Lung microvascular endothelial cell (primary cell): ENCODE measurements around the gene ARHGEF17. TPM values are rescaled to one million over a fixed set of nuclear protein-coding genes. Genes with fewer than 3 reads are reported as not detected.

Experiments used
- DNase-seq, 2 donors: peaks; one replicate each; pipeline versions ENCODE4 v3.0.0 to v3.0.0-alpha.2; 2010; ENCODE audit warnings: low read depth in 2 of 2
- total RNA-seq: library from RNA; depleted of rRNA; stranded (reverse); fragments of >200 nt; gene quantifications from 2 replicates; pipeline ENCODE4 v1.2.1, GENCODE V29; 2014

The ARHGEF17 gene
- total RNA-seq, 1 donor from 2014 or later: 28.0 TPM

GRCh38 chr11:73314117-73314961 is 6.3 kb downstream of the ARHGEF17 start:
- DNase-seq: peak in 1 of 2 donors; percentile 35

DNA sequence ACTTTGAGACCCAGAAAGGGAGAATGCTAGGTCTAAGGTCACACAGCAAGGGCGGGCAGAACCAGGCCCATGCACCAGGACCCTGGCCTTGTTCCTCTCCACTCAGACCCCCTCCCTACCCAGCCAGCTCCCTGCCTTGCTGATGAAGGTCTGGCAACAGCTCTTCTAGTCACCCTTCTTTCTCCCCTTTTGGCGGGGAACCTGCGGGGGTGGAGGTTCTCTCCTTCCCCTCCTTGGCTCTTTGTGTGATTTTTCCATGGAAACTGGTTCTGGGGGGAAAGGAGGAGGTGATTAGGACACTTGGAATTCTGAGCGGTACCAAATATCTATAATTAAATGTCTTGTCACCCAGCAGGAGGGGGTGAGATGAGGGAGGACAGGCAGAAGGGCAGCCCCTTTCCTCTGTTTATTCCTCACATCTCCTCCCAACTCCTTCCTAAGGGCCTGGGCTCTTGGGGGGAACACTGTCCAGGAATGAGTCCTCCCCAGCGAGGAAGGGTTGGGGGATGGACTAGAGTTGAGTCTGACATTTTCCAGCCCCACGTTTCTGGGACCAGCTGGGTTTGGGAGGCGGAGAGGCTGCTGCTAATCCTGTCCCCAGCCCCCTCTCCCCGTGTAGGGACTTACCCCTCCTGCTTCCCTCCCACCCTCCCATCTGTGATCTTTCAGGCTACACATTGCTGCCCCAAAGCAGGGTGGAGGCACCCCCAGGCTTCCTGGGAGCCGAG is 7.4 kb downstream of the ARHGEF17 start:
- DNase-seq: no peak

- DNase-seq: no peak
Observed at GRCh38 chr11:73316422-73316821, 8.3 kb downstream of the ARHGEF17 start.

DNA sequence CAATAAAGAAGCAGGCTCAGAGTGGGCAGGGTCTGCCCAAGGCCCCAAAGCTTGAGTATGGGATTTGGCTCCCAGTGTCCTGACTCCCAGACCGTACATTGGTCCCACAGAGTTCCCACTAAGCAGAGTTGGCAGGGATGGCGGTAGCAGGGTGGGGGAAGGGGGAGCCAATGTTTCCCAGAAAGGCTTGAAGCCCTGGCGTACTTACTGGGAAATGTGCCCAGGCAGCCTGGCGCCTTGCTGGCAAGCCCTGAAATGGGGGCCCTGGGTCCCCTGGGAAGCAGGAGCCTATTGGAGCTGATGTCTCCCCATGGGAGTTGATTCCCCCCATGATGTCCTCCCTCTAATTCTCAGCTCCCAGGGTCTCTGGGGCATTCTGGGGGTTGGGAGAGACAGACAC is 9.3 kb downstream of the ARHGEF17 start:
- no peak for DNase-seq

DNA sequence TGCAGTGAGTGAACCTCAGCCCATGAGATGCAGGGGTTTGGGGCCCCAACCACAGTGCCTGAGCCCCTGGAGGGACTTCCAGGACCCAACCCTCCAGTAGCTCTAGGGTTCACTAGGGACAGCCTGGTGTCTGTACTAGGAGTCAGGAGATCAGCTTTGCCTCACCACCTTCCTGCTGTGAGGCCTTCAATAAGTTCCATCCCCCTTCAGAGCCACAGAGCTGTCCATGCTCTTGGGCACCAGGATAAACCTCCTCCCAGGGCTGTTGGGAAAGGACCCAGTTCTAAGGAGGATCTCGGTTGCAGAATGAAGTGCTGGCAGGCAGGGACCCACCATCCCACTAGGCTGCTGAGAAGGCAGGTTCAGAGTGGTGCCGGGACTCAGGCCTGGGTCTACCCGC is 9.7 kb downstream of the ARHGEF17 start:
- no peak for DNase-seq

GRCh38 chr11:73318501-73319011 is 10.5 kb downstream of the ARHGEF17 start:
- DNase-seq: no peak

- DNase-seq: peak in 1 of 2 donors; percentile 40
Observed at GRCh38 chr11:73320763-73321603, 12.9 kb downstream of the ARHGEF17 start.

- DNase-seq: peak; percentile 94 to 96
Observed at GRCh38 chr11:73321604-73322381, 13.7 kb downstream of the ARHGEF17 start.

- peak; percentile 75 to 76 for DNase-seq
Observed at GRCh38 chr11:73322382-73323306, 14.6 kb downstream of the ARHGEF17 start.

- DNase-seq: peak in 1 of 2 donors; percentile 78
Observed at GRCh38 chr11:73323464-73323863, 15.4 kb downstream of the ARHGEF17 start.

DNA sequence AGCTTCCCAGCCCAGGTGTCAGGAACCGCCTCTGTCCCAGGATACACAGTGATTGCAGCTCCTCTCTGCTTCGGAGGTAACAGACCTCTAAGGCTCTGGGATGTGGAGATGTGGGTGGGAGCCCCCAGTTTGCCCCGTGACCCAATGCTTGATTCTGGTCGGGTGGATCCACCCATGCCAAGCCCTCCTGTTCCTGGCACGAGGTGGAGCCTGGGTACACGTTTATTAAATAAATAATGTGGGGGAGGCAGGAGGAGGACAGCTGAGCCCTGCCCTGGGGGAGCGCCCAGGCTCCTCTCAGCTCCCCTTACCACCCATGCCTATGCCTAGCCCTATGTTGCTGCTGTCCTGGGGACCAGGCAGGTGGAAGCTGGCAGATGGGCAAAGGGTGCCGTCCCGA is 16.0 kb downstream of the ARHGEF17 start:
- DNase-seq: no peak

- no peak for DNase-seq
Observed at GRCh38 chr11:73324665-73325035, 16.6 kb downstream of the ARHGEF17 start.

- no peak for DNase-seq
Observed at GRCh38 chr11:73325036-73325981, 17.2 kb downstream of the ARHGEF17 start.

GRCh38 chr11:73326929-73327811 is 19.1 kb downstream of the ARHGEF17 start:
- DNase-seq: peak in 1 of 2 donors; percentile 45

- no peak for DNase-seq
Observed at GRCh38 chr11:73327812-73328364, 19.8 kb downstream of the ARHGEF17 start.

- DNase-seq: peak; percentile 55 to 61
Observed at GRCh38 chr11:73330569-73331093, 22.6 kb downstream of the ARHGEF17 start.
